ENCODE measurements around the gene CRNN. TPM values are rescaled to one million over a fixed set of nuclear protein-coding genes. Genes with fewer than 3 reads are reported as not detected.

CRNN gene
- total and polyA plus RNA-seq, 9 donors, result not detected

- Histone ChIP-seq H3K4me3 (ENCODE audit: low read length) (no peak overlapping the region), H3K27ac (ENCODE audit: low read length) (no peak overlapping the region), H3K4me1 (ENCODE audit: control insufficient read depth, insufficient read depth, low read length) (no peaks in the 10 kb centered on the region), H3K9me3 (replicated peaks; ENCODE audit: control insufficient read depth, low read depth, low read length) (no peaks in the 10 kb centered on the region), H3K27me3 (ENCODE audit: control insufficient read depth, insufficient read depth, low read length) (peaks cover 3% of the 10 kb centered on the region), H3K36me3 (ENCODE audit: control insufficient read depth, insufficient read depth, low read length) (no peaks in the 10 kb centered on the region)
- DNase-seq, result no peak
- 71% methylated on average over 2 of the region's 5 CpGs for WGBS (ENCODE audit: insufficient coverage)
These were observed 34.4 kb upstream of the CRNN start for GRCh38 chr1:152448496-152448895.

- Histone ChIP-seq H3K4me3 (ENCODE audit: low read length) (no peak overlapping the region), H3K27me3 (ENCODE audit: control insufficient read depth, insufficient read depth, low read length) (peaks cover 3% of the 10 kb centered on the region), H3K27ac (ENCODE audit: low read length) (no peak overlapping the region), H3K36me3 (ENCODE audit: control insufficient read depth, insufficient read depth, low read length) (no peaks in the 10 kb centered on the region), H3K4me1 (ENCODE audit: control insufficient read depth, insufficient read depth, low read length) (no peaks in the 10 kb centered on the region), H3K9me3 (replicated peaks; ENCODE audit: control insufficient read depth, low read depth, low read length) (no peaks in the 10 kb centered on the region)
- DNase-seq, result no peak
- WGBS (ENCODE audit: insufficient coverage), result 0% methylated on average over 1 of the region's 2 CpGs
These were observed 34.0 kb upstream of the CRNN start for GRCh38 chr1:152448095-152448494.

DNA sequence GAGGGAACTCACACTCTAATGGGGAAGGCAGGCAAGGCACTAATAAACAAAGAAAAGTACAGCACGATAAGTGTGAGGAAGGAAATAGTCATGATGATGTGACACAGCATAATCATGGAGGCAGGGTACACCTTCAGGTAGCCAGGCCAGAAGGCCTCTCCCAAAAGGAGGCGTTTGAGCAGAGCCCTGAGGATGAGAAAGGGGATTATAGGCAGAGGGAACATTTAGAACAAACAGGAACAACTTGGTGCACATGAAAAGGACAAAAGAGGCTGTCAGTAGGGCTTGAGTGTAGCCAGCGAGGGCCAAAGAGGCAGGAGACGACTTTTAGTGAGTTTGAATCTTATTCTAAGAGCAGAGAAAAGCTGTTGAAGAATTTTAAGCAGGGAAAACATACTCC, 33.4 kb upstream of the CRNN start:
- Histone ChIP-seq H3K9me3 (replicated peaks; ENCODE audit: control insufficient read depth, low read depth, low read length) (no peaks in the 10 kb centered on the region), H3K27me3 (ENCODE audit: control insufficient read depth, insufficient read depth, low read length) (peaks cover 3% of the 10 kb centered on the region), H3K4me1 (ENCODE audit: control insufficient read depth, insufficient read depth, low read length) (peaks cover 3% of the 10 kb centered on the region), H3K36me3 (ENCODE audit: control insufficient read depth, insufficient read depth, low read length) (no peaks in the 10 kb centered on the region), H3K4me3 (ENCODE audit: low read length) (no peak overlapping the region), H3K27ac (ENCODE audit: low read length) (no peak overlapping the region)
- DNase-seq, result no peak
- WGBS (ENCODE audit: insufficient coverage), result 61% methylated on average over 4 of the region's 4 CpGs

DNA sequence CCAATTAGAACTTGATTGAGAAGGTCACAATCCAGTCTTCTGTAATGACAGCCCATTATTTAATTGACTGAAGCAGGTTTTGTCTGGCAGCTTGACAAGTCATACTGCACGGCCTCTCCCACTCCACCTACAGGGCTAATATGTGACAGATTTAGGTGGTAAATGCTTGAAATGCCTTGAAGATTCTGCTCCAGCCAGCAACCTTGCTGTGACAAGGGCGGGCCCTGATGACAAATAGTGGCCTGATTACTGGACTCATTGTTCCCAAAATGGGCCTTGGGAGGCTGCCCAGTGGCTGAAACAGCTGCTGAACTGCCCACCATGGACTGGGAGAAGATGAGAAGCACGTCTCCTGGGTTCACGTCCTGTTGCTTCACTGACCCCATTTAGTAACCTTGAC, 30.0 kb upstream of the CRNN start:
- Histone ChIP-seq H3K9me3 (replicated peaks; ENCODE audit: control insufficient read depth, low read depth, low read length) (no peaks in the 10 kb centered on the region), H3K36me3 (ENCODE audit: control insufficient read depth, insufficient read depth, low read length) (no peaks in the 10 kb centered on the region), H3K27me3 (ENCODE audit: control insufficient read depth, insufficient read depth, low read length) (no peaks in the 10 kb centered on the region), H3K4me3 (ENCODE audit: low read length) (no peak overlapping the region), H3K4me1 (ENCODE audit: control insufficient read depth, insufficient read depth, low read length) (peaks cover 3% of the 10 kb centered on the region), H3K27ac (ENCODE audit: low read length) (no peak overlapping the region)
- no peak for DNase-seq
- 69% methylated on average over 1 of the region's 4 CpGs for WGBS (ENCODE audit: insufficient coverage)

GRCh38 chr1:152442765-152443164, 28.7 kb upstream of the CRNN start:
- peaks cover 3% of the 10 kb centered on the region for H3K4me1 ChIP-seq (ENCODE audit: control insufficient read depth, insufficient read depth, low read length)
- 60% methylated on average over 1 of the region's 3 CpGs for WGBS (ENCODE audit: insufficient coverage)
- peak; percentile 12 for DNase-seq
- no peak overlapping the region for H3K27ac ChIP-seq (ENCODE audit: low read length)
- H3K4me3 ChIP-seq (ENCODE audit: low read length), result no peak overlapping the region
- no peaks in the 10 kb centered on the region for H3K9me3 ChIP-seq (replicated peaks; ENCODE audit: control insufficient read depth, low read depth, low read length)
- no peaks in the 10 kb centered on the region for H3K36me3 ChIP-seq (ENCODE audit: control insufficient read depth, insufficient read depth, low read length)
- H3K27me3 ChIP-seq (ENCODE audit: control insufficient read depth, insufficient read depth, low read length), result peaks cover 2% of the 10 kb centered on the region

DNA sequence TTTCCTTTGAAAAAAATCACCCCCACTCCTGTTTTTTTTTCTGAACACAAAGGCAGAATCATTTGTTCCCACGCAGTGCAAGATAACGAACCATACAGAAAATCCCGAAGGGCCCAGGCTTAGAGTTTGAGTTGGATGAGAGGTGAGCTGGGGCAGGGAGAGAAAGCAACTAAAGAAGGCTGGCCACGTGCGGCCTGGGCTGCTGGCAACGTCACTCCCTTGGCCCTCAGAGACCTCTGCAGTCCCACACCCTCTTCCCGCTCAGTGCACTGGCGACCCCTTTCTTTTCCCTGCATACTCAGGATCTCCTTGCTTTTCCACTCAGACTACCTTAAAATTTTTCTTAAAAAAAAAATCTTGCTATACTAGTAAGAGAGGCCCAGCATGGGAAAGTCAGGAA, 28.2 kb upstream of the CRNN start:
- Histone ChIP-seq H3K27me3 (ENCODE audit: control insufficient read depth, insufficient read depth, low read length) (peaks cover 2% of the 10 kb centered on the region), H3K4me1 (ENCODE audit: control insufficient read depth, insufficient read depth, low read length) (peaks cover 3% of the 10 kb centered on the region), H3K9me3 (replicated peaks; ENCODE audit: control insufficient read depth, low read depth, low read length) (no peaks in the 10 kb centered on the region), H3K4me3 (ENCODE audit: low read length) (no peak overlapping the region), H3K36me3 (ENCODE audit: control insufficient read depth, insufficient read depth, low read length) (no peaks in the 10 kb centered on the region), H3K27ac (ENCODE audit: low read length) (no peak overlapping the region)
- 37% methylated on average over 7 of the region's 8 CpGs for WGBS (ENCODE audit: insufficient coverage)
- DNase-seq, result peak; percentile 7

GRCh38 chr1:152441756-152442155, 27.7 kb upstream of the CRNN start:
- 76% methylated on average over 2 of the region's 2 CpGs for WGBS (ENCODE audit: insufficient coverage)
- no peak overlapping the region for H3K4me3 ChIP-seq (ENCODE audit: low read length)
- H3K36me3 ChIP-seq (ENCODE audit: control insufficient read depth, insufficient read depth, low read length), result no peaks in the 10 kb centered on the region
- DNase-seq, result no peak
- peaks cover 3% of the 10 kb centered on the region for H3K4me1 ChIP-seq (ENCODE audit: control insufficient read depth, insufficient read depth, low read length)
- peaks cover 2% of the 10 kb centered on the region for H3K27me3 ChIP-seq (ENCODE audit: control insufficient read depth, insufficient read depth, low read length)
- H3K9me3 ChIP-seq (replicated peaks; ENCODE audit: control insufficient read depth, low read depth, low read length), result no peaks in the 10 kb centered on the region
- H3K27ac ChIP-seq (ENCODE audit: low read length), result no peak overlapping the region

GRCh38 chr1:152440635-152441471, 26.8 kb upstream of the CRNN start:
- Histone ChIP-seq H3K27ac (ENCODE audit: low read length) (no peak overlapping the region), H3K9me3 (replicated peaks; ENCODE audit: control insufficient read depth, low read depth, low read length) (no peaks in the 10 kb centered on the region), H3K36me3 (ENCODE audit: control insufficient read depth, insufficient read depth, low read length) (no peaks in the 10 kb centered on the region), H3K4me1 (ENCODE audit: control insufficient read depth, insufficient read depth, low read length) (peaks cover 3% of the 10 kb centered on the region), H3K4me3 (ENCODE audit: low read length) (no peak overlapping the region), H3K27me3 (ENCODE audit: control insufficient read depth, insufficient read depth, low read length) (peaks cover 2% of the 10 kb centered on the region)
- DNase-seq, result peak; percentile 56
- WGBS (ENCODE audit: insufficient coverage), result 21% methylated on average over 9 of the region's 17 CpGs

DNA sequence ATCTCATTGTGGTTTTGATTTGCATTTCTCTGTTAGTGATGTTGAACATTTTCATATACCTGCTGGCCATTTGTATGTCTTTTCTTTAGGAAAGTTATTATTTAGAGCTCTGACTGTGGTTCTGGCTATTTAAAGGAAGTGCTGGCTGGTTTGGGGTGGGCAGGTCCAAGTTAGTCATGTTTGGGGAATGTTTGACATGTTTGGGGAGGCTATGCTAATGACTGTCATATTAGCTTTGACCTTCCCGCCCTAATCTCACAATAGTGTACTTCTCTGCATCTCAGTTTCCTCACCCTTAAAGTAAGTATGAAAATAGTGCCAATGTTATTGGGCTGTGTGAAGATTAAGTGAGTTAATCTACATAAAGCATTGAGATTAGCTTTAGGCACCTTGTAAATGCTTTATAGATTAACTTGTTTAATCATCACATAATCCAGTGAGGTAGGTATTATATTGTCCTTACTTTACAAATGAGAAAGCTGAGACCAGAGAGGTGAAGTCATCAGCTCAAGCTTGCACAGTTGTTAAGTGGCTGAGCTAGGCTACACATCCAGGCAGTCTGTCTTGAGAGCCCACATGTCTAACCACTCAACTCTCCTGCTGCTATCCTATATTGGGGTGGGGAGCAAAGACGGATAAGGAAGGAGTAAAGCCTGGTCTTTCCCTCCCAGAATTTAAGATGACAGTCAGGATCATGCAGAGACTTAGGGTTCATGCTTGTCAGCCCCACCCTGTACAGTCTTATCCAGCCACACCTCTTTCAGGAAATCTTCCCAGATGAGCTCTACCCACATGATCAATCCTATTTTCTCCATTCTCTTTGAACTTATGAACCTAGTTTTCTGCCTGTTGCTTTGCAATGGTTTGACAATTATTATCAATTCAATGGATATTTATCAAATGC, 22.8 kb upstream of the CRNN start:
- Histone ChIP-seq H3K36me3 (ENCODE audit: control insufficient read depth, insufficient read depth, low read length) (no peaks in the 10 kb centered on the region), H3K27me3 (ENCODE audit: control insufficient read depth, insufficient read depth, low read length) (peaks cover 2% of the 10 kb centered on the region), H3K9me3 (replicated peaks; ENCODE audit: control insufficient read depth, low read depth, low read length) (no peaks in the 10 kb centered on the region), H3K27ac (ENCODE audit: low read length) (no peak overlapping the region), H3K4me1 (ENCODE audit: control insufficient read depth, insufficient read depth, low read length) (no peaks in the 10 kb centered on the region), H3K4me3 (ENCODE audit: low read length) (no peak overlapping the region)
- no CpG with 5 or more reads among the region's 2 CpGs for WGBS (ENCODE audit: insufficient coverage)
- DNase-seq, result no peak

DNA sequence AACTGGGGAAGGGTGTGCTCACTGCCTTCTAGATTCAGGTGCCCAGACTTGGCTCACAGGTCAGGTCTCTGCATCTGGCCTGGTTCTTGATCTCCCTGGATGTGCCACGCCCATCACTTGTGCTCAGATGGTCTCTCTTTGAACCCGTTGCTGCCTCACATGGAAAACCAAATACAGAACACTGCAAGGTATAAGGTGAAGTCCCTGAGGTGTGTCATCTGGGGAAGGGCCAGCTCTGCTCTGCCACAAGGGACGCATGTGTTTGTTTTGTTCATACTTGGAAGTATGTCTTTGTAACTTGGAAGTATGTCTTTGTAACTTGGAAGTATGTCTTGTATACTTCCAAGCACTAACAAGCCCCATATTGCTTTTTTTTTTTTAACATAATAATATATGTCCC, 13.4 kb upstream of the CRNN start:
- H3K4me3 ChIP-seq (ENCODE audit: low read length), result no peak overlapping the region
- WGBS (ENCODE audit: insufficient coverage), result no CpG with 5 or more reads among the region's 3 CpGs
- H3K9me3 ChIP-seq (replicated peaks; ENCODE audit: control insufficient read depth, low read depth, low read length), result peaks cover 2% of the 10 kb centered on the region
- H3K27me3 ChIP-seq (ENCODE audit: control insufficient read depth, insufficient read depth, low read length), result no peaks in the 10 kb centered on the region
- no peaks in the 10 kb centered on the region for H3K36me3 ChIP-seq (ENCODE audit: control insufficient read depth, insufficient read depth, low read length)
- no peaks in the 10 kb centered on the region for H3K4me1 ChIP-seq (ENCODE audit: control insufficient read depth, insufficient read depth, low read length)
- no peak overlapping the region for H3K27ac ChIP-seq (ENCODE audit: low read length)
- no peak for DNase-seq
